Esophagus muscularis mucosa (tissue), 4 donors: Measurements from ENCODE around the gene ATP1B2. TPM values are rescaled to one million over a fixed set of nuclear protein-coding genes. Genes with fewer than 3 reads are reported as not detected.
"Not testable (repeated sequence)": the region's sequence is repeated elsewhere in the genome, so short reads cannot be mapped to it uniquely, and the experiment has no call there.

Experiments used
- DNase-seq: peaks from one replicate; pipeline ENCODE4 v3.0.0-alpha.2; 2017; ENCODE audit errors: extremely low spot score
- H3K27ac ChIP-seq, 4 donors: fragments of 200-600 bp; sonication (generic); replicated peaks in 1 of 4; 1 replicate in 3 of 4; 2 replicates in 1 of 4; pipeline ENCODE4 v1.5.1; 2016 to 2019; ENCODE audit warnings: mild to moderate bottlenecking in 1 of 4
- H3K27me3 ChIP-seq, 4 donors: fragments of 200-600 bp; sonication (generic); one replicate each; pipeline versions ENCODE4 v1.5.1 to v1.6.0; 2016 to 2019
- H3K36me3 ChIP-seq, 4 donors: fragments of 200-600 bp; sonication (generic); one replicate each; pipeline ENCODE4 v1.5.1; 2016 to 2019
- H3K4me1 ChIP-seq, 4 donors: fragments of 200-600 bp; sonication (generic); one replicate each; pipeline ENCODE4 v1.5.1; 2016 to 2019
- H3K4me3 ChIP-seq, 4 donors: fragments of 200-600 bp; sonication (generic); 1 replicate in 2 of 4; 2 replicates in 2 of 4; pipeline ENCODE4 v1.5.1; 2016 to 2019; ENCODE audit warnings: mild to moderate bottlenecking in 4 of 4, moderate library complexity in 1 of 4
- H3K9me3 ChIP-seq, 4 donors: fragments of 200-600 bp; sonication (generic); 1 replicate in 3 of 4; 2 replicates in 1 of 4; pipeline ENCODE4 v1.5.1; 2016 to 2019
- CTCF ChIP-seq, 3 experiments: fragments of 200-600 bp in 2 of 3; fragments of 450-650 bp in 1 of 3; sonication (generic) in 2 of 3; IDR thresholded peaks; one replicate each; pipeline ENCODE4 v1.5.1; 2017 to 2019; ENCODE audit warnings: antibody characterized with exemption in 3 of 3, mild to moderate bottlenecking in 2 of 3, moderate library complexity in 1 of 3
- EP300 ChIP-seq: sonication (generic); formaldehyde crosslinking; IDR thresholded peaks from one replicate; pipeline ENCODE4 v1.6.1; 2017; ENCODE audit warnings: antibody characterized with exemption
- POLR2A ChIP-seq: fragments of 450-650 bp; IDR thresholded peaks from one replicate; pipeline ENCODE4 v1.6.1; 2017; ENCODE audit warnings: antibody characterized with exemption, moderate library complexity, mild to moderate bottlenecking, low read depth
- POLR2AphosphoS5 ChIP-seq, 2 donors: sonication (generic); formaldehyde crosslinking; IDR thresholded peaks; one replicate each; pipeline ENCODE4 v1.6.1; 2017; ENCODE audit warnings: antibody characterized with exemption in 2 of 2
- WGBS: methylation state at CpG from one replicate; pipeline ENCODE4 v1.1.5; 2018; 5-methylcytosine and 5-hydroxymethylcytosine counted together
- intact Hi-C: fragments of 100-400 bp; cut with DNase I; formaldehyde crosslinking; loops from one replicate; pipeline ENCODE4 v1.15.1; 2023
- total RNA-seq, 4 donors: library from RNA; depleted of rRNA; stranded (reverse); fragments of >200 nt; gene quantifications; one replicate each; pipeline versions ENCODE4 v1.1.0 to v1.2.1, GENCODE V29; 2016

Gene ATP1B2
- total RNA-seq, 4 donors from 2014 or later, result 1.6 to 2.9 (median 2.2) TPM

GRCh38 chr17:7633093-7633492, 17.6 kb upstream of the ATP1B2 start:
- no peak for DNase-seq
- intact Hi-C loops, result loop anchor here (2.0 kb wide), 1 partner anchor 54 kb away; the partner anchor contains the start of gene TP53
- Histone ChIP-seq H3K4me1 (peaks cover 0 to 7% (median 3%) of the 10 kb centered on the region in 4 donors), H3K9me3 (no peaks in the 10 kb centered on the region), H3K27ac (no peak overlapping the region), H3K27me3 (no peaks in the 10 kb centered on the region), H3K36me3 (no peaks in the 10 kb centered on the region), H3K4me3 (no peak overlapping the region)
- WGBS, result 95% methylated on average over 2 of the region's 2 CpGs
- TF ChIP-seq EP300 (no peak), POLR2A (no peak), POLR2AphosphoS5 (IDR thresholded peaks at IDR 0.05) (no peak), CTCF (IDR thresholded peaks at IDR 0.05) (no peak)

DNA sequence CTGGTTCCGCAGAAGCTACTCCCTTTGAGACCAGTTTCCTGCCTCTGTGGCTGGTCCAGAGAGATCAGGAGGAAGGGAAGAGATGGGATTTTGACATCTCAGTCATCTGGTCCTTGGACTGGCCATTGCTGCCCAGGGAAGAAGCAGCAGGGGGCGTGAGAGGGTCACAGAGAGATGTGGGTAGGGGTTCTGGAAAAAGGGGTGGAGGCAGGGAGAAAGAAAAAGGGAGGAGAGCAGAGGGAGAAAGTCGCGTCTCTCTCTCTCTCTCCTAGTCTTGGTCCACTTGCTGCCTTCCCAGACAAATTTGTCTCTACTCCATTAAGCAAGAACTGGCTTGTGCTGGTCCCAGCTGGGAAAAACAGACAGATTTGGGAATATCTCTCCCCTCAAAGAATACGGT, 16.3 kb upstream of the ATP1B2 start:
- WGBS, result 19% methylated on average over 5 of the region's 5 CpGs
- Histone ChIP-seq H3K36me3 (no peaks in the 10 kb centered on the region), H3K27me3 (no peaks in the 10 kb centered on the region), H3K4me1 (peaks cover 0 to 4% (median 0%) of the 10 kb centered on the region in 4 donors), H3K4me3 (no peak overlapping the region), H3K27ac (no peak overlapping the region), H3K9me3 (no peaks in the 10 kb centered on the region)
- intact Hi-C loops, result no loop called here
- TF ChIP-seq POLR2AphosphoS5 (IDR thresholded peaks at IDR 0.05), result peak in 1 of 2 donors; percentile 20
- no peak for TF ChIP-seq EP300
- no peak for TF ChIP-seq POLR2A
- TF ChIP-seq CTCF (IDR thresholded peaks at IDR 0.05), result peak; percentile 23 to 45 (median 40)
- no peak for DNase-seq

DNA sequence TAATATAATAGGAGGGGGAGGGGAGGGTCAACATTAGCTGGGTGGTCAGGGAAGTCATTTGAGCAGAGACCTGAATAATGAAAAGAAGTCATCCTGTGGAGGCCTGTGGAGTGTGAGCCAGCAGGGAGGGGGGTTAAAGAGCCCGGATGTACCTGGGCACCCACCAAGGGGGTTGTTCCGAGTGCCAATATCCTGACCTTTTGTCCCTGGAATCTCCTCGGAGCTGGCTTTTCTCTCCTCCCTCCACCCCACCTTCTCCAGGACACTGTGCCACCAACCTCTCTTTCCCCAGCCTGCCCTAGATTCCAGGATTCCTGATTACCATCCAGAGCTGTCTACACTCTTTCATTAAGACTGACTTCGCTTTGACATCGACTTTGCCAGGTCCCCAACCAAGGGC, 14.6 kb upstream of the ATP1B2 start:
- Histone ChIP-seq H3K36me3 (no peaks in the 10 kb centered on the region), H3K4me1 (peaks cover 0 to 4% (median 0%) of the 10 kb centered on the region in 4 donors), H3K4me3 (no peak overlapping the region), H3K9me3 (no peaks in the 10 kb centered on the region), H3K27me3 (no peaks in the 10 kb centered on the region), H3K27ac (no peak overlapping the region)
- DNase-seq, result no peak
- no peak for TF ChIP-seq CTCF (IDR thresholded peaks at IDR 0.05)
- TF ChIP-seq POLR2A, result no peak
- TF ChIP-seq POLR2AphosphoS5 (IDR thresholded peaks at IDR 0.05), result no peak
- TF ChIP-seq EP300, result no peak
- WGBS, result 73% methylated on average over 5 of the region's 5 CpGs
- intact Hi-C loops, result no loop called here

DNA sequence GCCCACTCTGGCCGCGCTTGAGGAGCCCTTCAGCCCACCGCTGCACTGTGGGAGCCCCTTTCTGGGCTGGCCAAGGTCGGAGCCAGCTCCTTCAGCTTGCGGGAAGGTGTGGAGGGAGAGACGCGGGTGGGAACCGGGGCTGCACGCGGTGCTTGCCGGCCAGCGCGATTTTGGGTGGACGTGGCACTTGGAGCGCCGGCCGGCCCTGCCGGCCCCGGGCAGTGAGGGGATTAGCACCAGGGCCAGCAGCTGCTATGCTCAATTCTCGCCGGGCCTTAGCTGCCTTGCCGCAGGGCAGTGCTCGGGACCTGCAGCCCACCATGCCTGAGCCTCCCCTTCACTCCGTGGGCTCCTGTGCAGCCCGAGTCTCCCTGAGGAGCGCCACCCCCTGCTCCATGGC, 9.9 kb upstream of the ATP1B2 start:
- H3K9me3 ChIP-seq, result no peaks in the 10 kb centered on the region
- no peak overlapping the region for H3K27ac ChIP-seq
- DNase-seq, result no peak
- H3K4me1 ChIP-seq, result no peaks in the 10 kb centered on the region
- no CpG with 5 or more reads among the region's 26 CpGs for WGBS
- no peaks in the 10 kb centered on the region for H3K36me3 ChIP-seq
- TF ChIP-seq POLR2AphosphoS5 (IDR thresholded peaks at IDR 0.05) (no peak), CTCF (IDR thresholded peaks at IDR 0.05) (no peak), EP300 (no peak), POLR2A (no peak)
- intact Hi-C loops, result no loop called here
- H3K4me3 ChIP-seq, result no peak overlapping the region
- H3K27me3 ChIP-seq, result peaks cover 0 to 4% (median 0%) of the 10 kb centered on the region in 4 donors

- WGBS, result 62% methylated on average over 7 of the region's 7 CpGs
- intact Hi-C loops, H3K27ac ChIP-seq, H3K36me3 ChIP-seq, DNase-seq, H3K27me3 ChIP-seq, H3K9me3 ChIP-seq, H3K4me3 ChIP-seq, H3K4me1 ChIP-seq: not testable (repeated sequence)
Measured at GRCh38 chr17:7641635-7642034, 9.1 kb upstream of the ATP1B2 start.
